OCI-LY3 (cell line): ENCODE results near the gene TBC1D1.

ENCODE experiments used
- CTCF ChIP-seq: fragments of 200-600, 300-600 bp; sonication (generic); IDR thresholded peaks from 2 replicates; pipeline ENCODE4 v1.5.1; 2014; ENCODE audit warnings: antibody characterized with exemption, low read length, low read depth
- EZH2phosphoT487 ChIP-seq: fragments of 200-600 bp; shearing (Covaris generic); IDR thresholded peaks from 2 replicates; pipeline ENCODE4 v1.6.1; 2018; ENCODE audit warnings: antibody characterized with exemption, mixed run types, low read depth

DNA sequence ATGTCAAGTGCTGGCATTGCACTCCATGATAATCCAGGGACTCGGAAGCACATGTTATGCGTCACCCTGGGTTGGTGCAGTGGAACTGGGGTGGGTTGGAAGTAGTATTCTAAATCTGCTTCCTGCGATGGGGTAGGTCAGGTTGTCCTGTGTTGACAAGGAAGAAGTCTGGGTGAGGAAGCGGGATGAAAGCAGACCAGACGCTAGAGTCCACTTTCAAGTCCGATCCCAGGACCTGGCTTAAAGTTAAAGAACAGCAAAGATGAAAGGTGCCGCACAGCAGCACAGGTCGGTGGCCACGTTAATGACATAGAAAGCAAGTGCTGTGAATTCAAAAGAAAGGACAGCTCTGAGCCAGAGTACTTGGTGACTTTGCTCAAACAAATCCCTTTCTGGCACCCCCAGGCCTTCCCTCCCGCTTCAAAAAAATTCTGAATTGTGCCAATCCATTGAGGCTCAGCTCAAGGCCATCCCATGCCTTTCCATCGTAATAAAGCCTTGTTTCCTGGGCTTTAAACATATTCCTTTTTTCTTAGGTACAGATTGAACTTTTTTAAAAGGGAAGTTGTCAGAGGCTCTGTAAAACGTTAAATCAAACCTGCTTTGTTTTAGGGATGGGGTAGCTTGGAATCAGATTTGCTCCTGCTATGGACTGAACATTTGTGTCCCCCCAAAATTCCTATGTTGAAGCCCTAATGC, 187.1 kb downstream of the TBC1D1 start:
- no peak for TF ChIP-seq CTCF
- no peak for TF ChIP-seq EZH2phosphoT487
